ENCODE results near the gene TBL1XR1.

The TBL1XR1 gene

DNA sequence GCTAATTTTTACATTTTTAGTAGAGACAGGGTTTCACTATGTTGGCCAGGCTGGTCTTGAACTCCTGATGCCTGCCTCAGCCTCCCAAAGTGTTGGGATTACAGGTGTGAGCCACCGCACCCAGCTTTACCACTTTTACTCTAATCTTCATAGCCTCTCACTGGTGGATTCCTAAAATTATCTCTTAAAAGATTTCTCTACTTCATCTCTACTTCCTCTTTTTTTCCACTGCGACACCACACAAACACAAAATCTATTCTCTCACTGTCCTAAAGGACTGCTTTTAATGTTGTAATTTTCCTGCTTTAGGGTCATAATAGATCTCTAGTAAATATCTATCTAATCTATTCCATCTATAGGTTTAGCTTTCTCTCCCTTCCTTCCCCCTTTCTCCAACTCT, 34.0 kb upstream of the TBL1XR1 start:
- TF ChIP-seq NFIC (IDR thresholded peaks at IDR 0.05) (no peak), FOXM1 (IDR thresholded peaks at IDR 0.05; ENCODE audit: borderline replicate concordance, low read depth) (no peak), TEAD4 (IDR thresholded peaks at IDR 0.05) (no peak), ZBTB7A (IDR thresholded peaks at IDR 0.05; ENCODE audit: low read depth) (no peak), TAF1 (IDR thresholded peaks at IDR 0.05; ENCODE audit: low read depth) (no peak), EGR1 (IDR thresholded peaks at IDR 0.05) (no peak), RAD21 (IDR thresholded peaks at IDR 0.05; ENCODE audit: low read depth) (no peak), YY1 (IDR thresholded peaks at IDR 0.05; ENCODE audit: low read depth) (no peak), TCF12 (IDR thresholded peaks at IDR 0.05; ENCODE audit: low read depth) (no peak), CREB1 (IDR thresholded peaks at IDR 0.05; ENCODE audit: low read depth) (no peak), CEBPB (IDR thresholded peaks at IDR 0.05) (no peak), EP300 (IDR thresholded peaks at IDR 0.05; ENCODE audit: borderline replicate concordance) (no peak)
- TF ChIP-seq, protein P1, sequence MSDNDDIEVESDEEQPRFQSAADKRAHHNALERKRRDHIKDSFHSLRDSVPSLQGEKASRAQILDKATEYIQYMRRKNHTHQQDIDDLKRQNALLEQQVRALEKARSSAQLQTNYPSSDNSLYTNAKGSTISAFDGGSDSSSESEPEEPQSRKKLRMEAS (IDR thresholded peaks at IDR 0.05): no peak
- TF ChIP-seq, protein P2, sequence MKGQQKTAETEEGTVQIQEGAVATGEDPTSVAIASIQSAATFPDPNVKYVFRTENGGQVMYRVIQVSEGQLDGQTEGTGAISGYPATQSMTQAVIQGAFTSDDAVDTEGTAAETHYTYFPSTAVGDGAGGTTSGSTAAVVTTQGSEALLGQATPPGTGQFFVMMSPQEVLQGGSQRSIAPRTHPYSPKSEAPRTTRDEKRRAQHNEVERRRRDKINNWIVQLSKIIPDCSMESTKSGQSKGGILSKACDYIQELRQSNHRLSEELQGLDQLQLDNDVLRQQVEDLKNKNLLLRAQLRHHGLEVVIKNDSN (IDR thresholded peaks at IDR 0.05): no peak
- TF ChIP-seq, protein P3, sequence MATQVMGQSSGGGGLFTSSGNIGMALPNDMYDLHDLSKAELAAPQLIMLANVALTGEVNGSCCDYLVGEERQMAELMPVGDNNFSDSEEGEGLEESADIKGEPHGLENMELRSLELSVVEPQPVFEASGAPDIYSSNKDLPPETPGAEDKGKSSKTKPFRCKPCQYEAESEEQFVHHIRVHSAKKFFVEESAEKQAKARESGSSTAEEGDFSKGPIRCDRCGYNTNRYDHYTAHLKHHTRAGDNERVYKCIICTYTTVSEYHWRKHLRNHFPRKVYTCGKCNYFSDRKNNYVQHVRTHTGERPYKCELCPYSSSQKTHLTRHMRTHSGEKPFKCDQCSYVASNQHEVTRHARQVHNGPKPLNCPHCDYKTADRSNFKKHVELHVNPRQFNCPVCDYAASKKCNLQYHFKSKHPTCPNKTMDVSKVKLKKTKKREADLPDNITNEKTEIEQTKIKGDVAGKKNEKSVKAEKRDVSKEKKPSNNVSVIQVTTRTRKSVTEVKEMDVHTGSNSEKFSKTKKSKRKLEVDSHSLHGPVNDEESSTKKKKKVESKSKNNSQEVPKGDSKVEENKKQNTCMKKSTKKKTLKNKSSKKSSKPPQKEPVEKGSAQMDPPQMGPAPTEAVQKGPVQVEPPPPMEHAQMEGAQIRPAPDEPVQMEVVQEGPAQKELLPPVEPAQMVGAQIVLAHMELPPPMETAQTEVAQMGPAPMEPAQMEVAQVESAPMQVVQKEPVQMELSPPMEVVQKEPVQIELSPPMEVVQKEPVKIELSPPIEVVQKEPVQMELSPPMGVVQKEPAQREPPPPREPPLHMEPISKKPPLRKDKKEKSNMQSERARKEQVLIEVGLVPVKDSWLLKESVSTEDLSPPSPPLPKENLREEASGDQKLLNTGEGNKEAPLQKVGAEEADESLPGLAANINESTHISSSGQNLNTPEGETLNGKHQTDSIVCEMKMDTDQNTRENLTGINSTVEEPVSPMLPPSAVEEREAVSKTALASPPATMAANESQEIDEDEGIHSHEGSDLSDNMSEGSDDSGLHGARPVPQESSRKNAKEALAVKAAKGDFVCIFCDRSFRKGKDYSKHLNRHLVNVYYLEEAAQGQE (IDR thresholded peaks at IDR 0.05; ENCODE audit: low read depth): no peak

DNA sequence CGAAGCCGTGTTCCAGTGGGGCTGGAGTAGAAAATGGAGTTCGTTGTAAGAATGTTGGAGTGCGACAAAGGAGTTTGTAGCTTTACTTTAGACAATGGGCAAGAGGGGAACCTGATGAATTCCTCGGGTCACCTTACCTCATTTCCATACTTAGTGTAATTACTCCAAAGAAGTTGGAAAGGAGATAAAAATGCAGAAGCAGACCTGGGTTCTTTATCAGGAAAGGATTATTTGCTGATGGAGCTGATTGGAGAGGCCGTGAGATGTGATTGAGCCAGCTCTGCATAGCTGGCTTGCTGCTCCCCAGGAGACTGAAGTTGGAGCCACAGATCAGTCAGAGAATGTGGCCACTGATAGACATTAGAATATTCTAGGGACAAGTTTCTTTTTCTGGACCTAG, 33.4 kb upstream of the TBL1XR1 start:
- no peak for TF ChIP-seq CEBPB (IDR thresholded peaks at IDR 0.05)
- no peak for TF ChIP-seq EP300 (IDR thresholded peaks at IDR 0.05; ENCODE audit: borderline replicate concordance)
- TF ChIP-seq, protein P3 (IDR thresholded peaks at IDR 0.05; ENCODE audit: low read depth): no peak
- no peak for TF ChIP-seq FOXM1 (IDR thresholded peaks at IDR 0.05; ENCODE audit: borderline replicate concordance, low read depth)
- TF ChIP-seq RAD21 (IDR thresholded peaks at IDR 0.05; ENCODE audit: low read depth): no peak
- TF ChIP-seq CREB1 (IDR thresholded peaks at IDR 0.05; ENCODE audit: low read depth): no peak
- TF ChIP-seq EGR1 (IDR thresholded peaks at IDR 0.05): no peak
- TF ChIP-seq TEAD4 (IDR thresholded peaks at IDR 0.05): no peak
- TF ChIP-seq YY1 (IDR thresholded peaks at IDR 0.05; ENCODE audit: low read depth): no peak
- TF ChIP-seq, protein P2 (IDR thresholded peaks at IDR 0.05): no peak
- TF ChIP-seq ZBTB7A (IDR thresholded peaks at IDR 0.05; ENCODE audit: low read depth): no peak
- TF ChIP-seq, protein P1 (IDR thresholded peaks at IDR 0.05): no peak
- TF ChIP-seq TCF12 (IDR thresholded peaks at IDR 0.05; ENCODE audit: low read depth): no peak
- TF ChIP-seq TAF1 (IDR thresholded peaks at IDR 0.05; ENCODE audit: low read depth): no peak
- no peak for TF ChIP-seq NFIC (IDR thresholded peaks at IDR 0.05)

DNA sequence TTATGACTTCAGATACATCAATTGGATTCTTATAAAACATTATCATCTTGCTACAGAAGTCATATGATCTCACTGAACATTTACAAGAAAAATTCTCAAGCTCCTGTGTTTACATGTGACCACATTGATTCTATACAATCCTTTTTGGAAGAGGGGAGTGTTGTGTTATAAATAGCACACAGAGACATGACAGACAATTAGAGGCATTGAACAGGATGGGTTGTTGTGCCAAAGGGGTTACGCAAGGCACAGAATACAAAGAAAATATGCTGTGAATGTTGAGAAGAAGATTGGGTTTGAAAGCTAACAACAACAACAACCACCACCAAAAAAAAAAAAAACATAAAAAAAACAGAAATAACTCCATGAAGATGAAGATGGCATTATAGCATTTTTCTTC, 32.5 kb upstream of the TBL1XR1 start:
- TF ChIP-seq CEBPB (IDR thresholded peaks at IDR 0.05) (no peak; the same call in 1 of the 2 replicates), TCF12 (IDR thresholded peaks at IDR 0.05; ENCODE audit: low read depth) (no peak), RAD21 (IDR thresholded peaks at IDR 0.05; ENCODE audit: low read depth) (no peak), CREB1 (IDR thresholded peaks at IDR 0.05; ENCODE audit: low read depth) (no peak), TAF1 (IDR thresholded peaks at IDR 0.05; ENCODE audit: low read depth) (no peak), ZBTB7A (IDR thresholded peaks at IDR 0.05; ENCODE audit: low read depth) (no peak), TEAD4 (IDR thresholded peaks at IDR 0.05) (no peak), FOXM1 (IDR thresholded peaks at IDR 0.05; ENCODE audit: borderline replicate concordance, low read depth) (no peak), EGR1 (IDR thresholded peaks at IDR 0.05) (no peak), YY1 (IDR thresholded peaks at IDR 0.05; ENCODE audit: low read depth) (no peak), EP300 (IDR thresholded peaks at IDR 0.05; ENCODE audit: borderline replicate concordance) (no peak), NFIC (IDR thresholded peaks at IDR 0.05) (no peak)
- TF ChIP-seq, protein P1 (IDR thresholded peaks at IDR 0.05): no peak
- TF ChIP-seq, protein P2 (IDR thresholded peaks at IDR 0.05): no peak
- TF ChIP-seq, protein P3 (IDR thresholded peaks at IDR 0.05; ENCODE audit: low read depth): no peak

Data from Ishikawa (cell line).